NCI-H526 treated with DMSO at 0.1 percent for 48 hours (cell line): ENCODE data around the gene SRSF3.
"Not testable (repeated sequence)": the region's sequence is repeated elsewhere in the genome, so short reads cannot be mapped to it uniquely, and the experiment has no call there.

Source experiments
- DNase-seq: peaks from one replicate; lab custom pipeline; 2025; lab: John Stamatoyannopoulos, UW

SRSF3 gene

DNA sequence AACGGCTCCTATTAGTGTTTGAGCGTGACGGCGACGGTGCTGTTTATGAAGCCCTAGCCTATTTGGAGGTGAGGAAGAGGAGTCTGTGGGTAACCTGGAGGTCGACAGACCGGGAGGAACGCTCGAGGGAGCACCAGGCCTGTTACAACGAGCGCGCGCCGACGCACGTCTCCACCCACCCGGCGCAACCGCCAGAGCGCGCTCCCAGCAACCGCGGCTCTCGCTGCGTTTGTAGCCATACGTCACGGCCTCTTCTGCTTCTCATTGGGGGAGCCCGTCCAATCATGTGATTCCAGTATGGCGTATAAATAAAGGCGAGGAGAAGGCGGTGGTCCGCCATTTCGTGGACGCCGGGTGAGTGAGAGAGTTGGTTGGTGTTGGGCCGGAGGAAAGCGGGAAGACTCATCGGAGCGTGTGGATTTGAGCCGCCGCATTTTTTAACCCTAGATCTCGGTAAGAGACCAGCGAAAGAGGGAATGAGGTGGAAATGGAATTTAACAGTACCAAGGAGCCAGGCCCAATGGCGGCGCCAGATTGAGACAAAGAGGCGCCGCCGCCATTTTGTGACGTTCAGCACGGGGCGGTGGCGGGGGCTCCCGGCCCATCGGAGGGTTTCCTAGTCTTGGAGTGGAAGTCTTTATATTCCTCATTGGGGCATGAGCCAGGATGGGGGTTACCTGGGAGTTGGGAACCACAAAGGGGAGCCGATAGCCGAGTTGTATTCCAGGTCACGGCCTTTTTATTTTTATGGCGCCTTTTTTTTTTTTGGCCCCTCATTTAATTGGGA is at the start of gene SRSF3:
TSS of gene SRSF3 (plus strand) at position 334 of the 787 bp plus-strand sequence. CDS start 2,401 bp downstream, outside the sequence.
- DNase-seq = peak; percentile 98

DNA sequence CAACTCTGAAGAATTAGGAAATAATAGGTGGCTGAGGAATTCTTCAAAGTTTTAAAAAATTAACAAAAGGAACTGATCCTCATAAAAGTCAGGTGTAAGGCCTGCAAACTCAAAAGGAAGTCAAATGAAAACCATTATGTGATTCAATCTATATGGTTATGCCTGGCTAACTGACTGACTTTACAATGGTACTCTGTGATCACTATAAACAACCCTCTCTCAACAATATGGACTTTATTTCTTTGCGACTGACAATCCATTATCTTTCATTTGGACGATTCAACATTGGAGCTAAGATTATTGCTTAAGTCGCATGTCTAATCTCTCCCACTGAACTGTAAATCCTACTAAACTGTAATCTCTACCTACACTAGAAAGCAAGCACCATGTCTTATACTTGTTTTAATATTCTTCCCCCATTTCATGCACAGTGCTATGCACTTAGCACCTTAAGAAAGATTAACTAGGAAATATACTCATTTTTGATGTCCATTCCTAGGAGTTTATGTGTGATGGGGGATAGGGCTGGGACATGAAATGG is 48.3 kb upstream of the SRSF3 start:
- no peak for DNase-seq

DNA sequence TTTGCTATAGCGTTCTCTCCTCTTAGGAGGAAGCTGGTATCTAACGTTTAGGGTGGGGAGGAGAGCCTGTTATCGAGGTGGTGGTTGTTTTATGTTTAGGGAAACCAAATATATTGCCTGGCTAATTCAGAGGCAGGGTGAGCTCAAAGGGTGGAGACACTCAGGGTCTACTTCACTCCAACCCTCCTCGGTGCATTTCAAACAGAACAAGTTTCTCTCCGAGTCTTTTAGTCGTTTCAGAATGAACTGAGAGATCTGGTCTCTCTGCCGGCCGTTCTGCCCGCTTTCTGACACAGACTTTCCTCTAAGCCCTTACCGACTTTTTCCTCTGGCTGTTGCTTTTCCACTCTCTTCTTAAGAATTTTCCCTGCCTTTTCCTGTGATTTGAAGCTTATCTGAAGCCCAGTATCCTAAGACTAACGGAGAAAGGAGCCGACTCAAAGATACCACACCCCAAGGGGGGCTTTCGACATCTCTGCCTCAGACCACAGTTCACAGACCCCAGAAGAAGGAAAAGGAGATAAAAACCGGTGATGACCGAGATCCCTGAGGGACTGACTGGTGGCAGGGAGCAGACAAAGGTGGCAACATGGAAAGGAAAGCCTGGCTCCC is 47.7 kb upstream of the SRSF3 start:
- DNase-seq = peak; percentile 41

DNA sequence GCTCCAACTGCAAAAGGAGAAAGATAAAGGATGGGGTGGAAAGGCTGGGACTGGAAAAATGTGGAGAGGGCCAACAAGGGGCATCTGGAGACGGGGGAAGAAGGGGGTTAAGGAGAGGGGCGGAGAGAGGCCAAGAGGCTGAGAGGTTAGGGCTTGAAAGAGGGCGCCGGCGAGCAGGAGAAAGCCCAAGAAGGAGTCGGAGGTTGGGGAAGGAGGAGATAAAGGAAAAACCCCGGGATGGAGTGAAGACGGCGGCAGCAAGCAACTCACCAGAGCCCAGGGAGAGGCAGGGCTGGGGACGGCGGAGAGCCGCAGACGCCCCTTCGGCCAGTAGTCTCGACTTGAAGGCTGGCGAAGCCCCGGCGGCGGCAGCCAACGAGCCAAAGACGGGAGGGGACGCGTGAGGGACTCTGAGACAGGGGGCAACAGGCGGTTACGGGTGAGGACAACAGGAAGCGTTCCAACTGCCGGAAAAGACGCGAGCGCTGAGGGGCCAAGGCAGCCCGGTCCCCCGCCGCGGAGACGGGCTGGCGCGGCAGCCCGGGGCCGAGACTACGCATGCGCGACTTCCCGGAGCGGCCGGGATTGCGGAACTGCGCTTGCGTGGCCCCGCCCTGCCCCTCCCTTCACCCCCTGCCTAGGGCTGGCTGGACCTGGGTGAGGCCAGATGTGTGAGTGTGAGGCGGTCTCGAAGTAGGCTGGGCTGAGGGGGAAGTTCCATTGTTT is 47.1 kb upstream of the SRSF3 start, which contains the start of gene STK38:
TSS of gene STK38 (minus strand) at position 560 of the 726 bp plus-strand sequence. CDS start 7,277 bp downstream, outside the sequence.
- DNase-seq = peak; percentile 79

DNA sequence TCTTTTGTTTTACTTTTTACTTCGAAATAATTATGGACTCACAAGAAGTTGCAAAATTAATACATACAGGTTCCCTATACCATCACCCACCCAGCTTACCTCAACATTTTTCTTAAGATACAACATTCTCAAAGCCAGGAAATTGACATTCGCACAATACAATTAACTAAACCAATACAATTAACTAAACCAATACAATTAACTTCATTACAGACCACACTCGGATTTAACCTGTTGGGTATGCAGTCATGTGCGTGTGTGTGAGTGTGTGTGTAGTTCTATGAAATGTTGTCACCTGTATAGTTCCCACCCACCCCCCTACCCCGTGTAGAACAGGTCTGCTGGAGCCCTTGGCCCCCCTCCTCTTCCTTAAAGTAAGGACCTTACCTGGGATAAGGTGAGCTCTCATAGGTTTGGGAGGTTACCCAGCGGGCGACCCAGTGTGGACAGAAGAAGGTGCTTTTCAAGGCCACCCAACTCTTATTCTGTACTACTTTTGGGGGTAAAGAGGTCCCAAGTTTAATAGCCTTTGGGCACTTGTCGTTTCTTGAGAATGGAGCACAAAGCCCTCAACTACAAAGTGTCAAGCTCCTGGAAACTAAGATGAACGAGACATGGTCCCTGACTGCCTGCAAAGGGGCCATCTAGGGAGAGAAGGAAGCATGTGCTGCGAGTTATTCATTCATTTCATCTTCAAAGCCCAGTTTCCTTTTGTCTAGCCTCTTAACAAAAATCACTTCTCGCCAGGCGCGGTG is 46.3 kb upstream of the SRSF3 start:
- DNase-seq = no peak

DNA sequence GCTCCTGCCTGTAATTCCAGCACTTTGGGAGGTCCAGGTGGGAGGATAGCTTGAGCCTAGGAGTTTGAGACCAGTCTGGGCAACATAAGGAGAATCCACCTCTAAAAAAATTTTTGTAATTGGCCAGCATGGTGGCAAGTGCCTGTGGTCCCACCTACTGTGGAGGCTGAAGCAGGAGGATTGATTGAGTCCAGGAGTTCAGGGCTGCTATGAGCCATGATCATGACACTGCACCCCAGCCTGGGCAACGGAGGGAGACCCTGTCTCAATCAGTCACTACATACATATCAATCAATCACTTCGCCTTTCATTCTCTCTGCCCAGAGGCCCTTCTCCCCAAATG is 45.8 kb upstream of the SRSF3 start:
- DNase-seq = no peak

- peak; percentile 91 for DNase-seq
These were observed 43.6 kb upstream of the SRSF3 start for GRCh38 chr6:36550473-36551000.

- DNase-seq = peak; percentile 70
These were observed 38.4 kb upstream of the SRSF3 start for GRCh38 chr6:36555750-36556252.

DNA sequence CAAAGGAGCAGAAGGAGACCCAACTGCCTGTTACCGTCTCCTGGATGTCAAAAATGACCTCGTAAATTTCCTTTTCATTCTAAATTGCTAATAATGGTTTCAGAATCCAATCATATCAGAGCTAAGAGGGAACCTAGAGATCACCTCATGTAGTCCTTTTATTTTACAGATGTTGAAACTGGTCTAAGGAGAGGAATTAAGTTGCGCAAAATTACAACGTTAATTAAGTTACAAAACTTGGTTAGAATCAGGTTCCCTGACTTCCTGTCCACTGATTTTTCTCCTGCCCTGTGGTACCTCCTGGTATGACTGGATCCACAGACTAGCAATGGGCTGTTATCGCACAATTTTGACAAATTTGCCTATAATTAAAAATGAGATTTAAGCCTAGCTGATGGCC is 37.9 kb upstream of the SRSF3 start:
- no peak for DNase-seq

DNA sequence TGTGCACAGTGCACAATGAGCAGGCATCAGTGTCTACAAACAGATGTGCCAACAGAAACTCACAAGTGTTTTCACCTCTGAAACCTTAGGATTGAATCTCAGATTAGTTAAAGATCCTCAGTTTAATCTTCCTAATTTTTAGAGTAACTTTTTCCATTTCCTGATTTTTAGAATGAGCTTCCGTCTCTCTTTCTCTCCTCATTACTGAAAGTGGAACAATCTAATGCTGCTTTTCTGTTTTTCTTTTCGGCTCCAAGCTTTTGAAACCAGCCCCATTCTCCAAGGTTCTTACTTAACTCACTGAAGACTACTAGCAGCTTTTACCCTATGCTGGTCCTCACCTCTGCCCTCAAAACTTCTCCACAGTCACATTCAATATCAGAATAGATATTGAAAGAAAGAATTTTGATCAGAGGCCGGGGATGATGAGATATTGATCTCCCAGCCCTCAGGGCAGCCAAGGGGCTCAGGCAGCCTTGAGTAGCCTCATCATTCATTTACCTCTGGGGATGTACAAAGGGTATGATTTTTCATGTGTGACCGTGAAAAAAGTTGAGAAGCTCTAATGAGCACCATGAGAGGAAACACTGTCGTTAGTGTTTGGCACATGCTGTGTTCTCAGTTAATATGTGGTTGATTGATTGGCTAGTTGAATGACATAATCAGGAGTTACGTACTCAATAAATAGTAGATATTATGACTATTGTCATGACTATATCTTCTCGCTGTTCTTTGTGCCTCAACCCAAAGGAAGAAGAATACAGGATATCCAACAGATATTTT is 35.0 kb upstream of the SRSF3 start:
- DNase-seq = no peak

DNA sequence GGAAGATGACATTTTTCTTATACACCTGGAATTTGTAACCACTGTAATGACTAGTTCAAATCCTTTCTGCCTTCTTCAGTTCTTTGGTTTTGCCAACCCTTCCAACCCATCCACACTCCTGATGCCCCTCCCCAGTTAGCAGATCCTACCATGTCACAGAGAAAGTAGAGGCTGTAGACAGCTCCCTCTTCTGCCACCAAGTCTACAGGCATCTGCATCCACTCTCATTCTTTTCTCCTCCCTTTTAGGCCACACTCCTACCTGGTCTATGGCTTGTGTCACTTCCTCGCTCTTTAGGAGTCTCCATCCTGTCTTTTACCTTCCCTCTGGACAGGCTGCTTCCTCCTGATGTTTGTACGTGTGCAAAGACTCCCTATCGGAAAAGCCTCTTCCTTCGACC is 33.3 kb upstream of the SRSF3 start:
- no peak for DNase-seq

- DNase-seq = no peak
These were observed 30.8 kb upstream of the SRSF3 start for GRCh38 chr6:36563237-36563927.

- DNase-seq = no peak
These were observed 30.3 kb upstream of the SRSF3 start for GRCh38 chr6:36563928-36564284.

DNA sequence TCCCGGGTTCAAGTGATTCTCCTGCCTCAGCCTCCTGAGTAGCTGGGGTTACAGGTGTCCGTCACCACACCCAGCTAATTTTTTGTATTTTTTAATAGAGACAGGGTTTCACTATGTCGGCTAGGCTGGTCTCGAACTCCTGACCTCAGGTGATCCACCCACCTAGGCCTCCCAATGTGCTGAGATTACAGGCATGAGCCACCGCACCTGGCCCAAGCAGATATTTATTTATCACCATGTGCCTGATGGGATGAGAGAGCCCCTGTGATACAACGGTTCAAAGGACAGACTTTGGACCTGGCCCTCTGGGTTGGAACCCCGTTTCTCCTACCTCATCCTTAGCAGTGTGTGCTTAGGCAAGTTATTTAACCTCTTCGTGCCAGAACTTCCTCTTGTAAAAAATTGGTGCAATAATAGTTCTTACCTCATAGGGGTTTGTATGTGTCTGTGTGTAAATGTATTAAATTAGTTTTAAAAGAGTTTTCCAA is 27.7 kb upstream of the SRSF3 start:
- DNase-seq = no peak

- no peak for DNase-seq
These were observed 23.9 kb upstream of the SRSF3 start for GRCh38 chr6:36570264-36570663.

GRCh38 chr6:36571122-36572043 is 22.8 kb upstream of the SRSF3 start:
- DNase-seq = no peak

DNA sequence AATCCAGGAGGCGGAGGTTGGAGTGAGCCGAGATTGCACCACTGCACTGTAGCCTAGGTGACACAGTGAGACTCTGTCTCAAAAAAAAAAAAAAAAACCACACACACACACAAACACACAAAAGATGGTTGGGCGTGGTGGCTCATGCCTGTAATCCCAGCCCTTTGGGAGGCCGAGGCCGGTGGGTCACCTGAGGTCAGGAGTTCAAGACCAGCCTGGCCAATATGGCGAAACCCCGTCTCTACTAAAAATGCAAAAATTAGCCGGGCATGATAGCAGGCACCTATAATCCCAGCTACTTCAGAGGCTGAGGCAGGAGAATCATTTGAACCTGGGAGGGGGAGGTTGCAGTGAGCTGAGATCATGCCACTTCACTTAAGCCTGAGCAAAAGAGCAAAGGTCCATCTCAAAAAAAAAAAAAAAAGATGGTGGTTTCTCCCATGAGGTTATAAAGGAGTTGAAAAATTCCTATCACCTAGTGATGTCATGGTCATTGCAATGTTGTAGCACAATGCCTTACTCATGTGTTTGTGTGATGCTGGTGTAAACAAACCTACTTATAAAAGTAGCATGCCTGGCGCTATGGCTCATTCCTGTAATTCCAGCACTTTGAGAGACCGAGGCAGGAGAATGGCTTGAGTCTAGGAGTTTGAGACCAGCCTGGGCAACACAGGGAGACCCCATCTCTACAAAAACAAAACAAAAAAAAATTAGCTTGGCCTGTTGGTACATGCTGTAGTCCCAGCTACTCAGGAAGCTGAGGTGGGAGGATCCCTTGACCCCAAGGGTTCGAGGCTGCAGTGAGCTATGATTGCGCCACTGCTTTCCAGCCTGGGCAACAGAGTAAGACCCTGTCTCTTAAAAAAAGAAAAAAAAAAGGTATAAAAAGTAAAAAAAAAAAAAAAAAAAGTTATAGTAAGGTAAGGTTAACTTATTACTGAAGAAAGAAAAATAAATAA is 21.5 kb upstream of the SRSF3 start:
- DNase-seq = not testable (repeated sequence)

GRCh38 chr6:36574679-36575078 is 19.5 kb upstream of the SRSF3 start:
- DNase-seq = no peak
